NCI-H146 treated with DMSO at 0.1 percent for 48 hours (cell line): ENCODE measurements around the gene GRIN2D.
"Not testable (repeated sequence)": the region's sequence is repeated elsewhere in the genome, so short reads cannot be mapped to it uniquely, and the experiment has no call there.

Source experiments
- DNase-seq: peaks from one replicate; lab custom pipeline; 2025; ENCODE audit not compliant: unreplicated experiment; lab: John Stamatoyannopoulos, UW

Gene GRIN2D

DNA sequence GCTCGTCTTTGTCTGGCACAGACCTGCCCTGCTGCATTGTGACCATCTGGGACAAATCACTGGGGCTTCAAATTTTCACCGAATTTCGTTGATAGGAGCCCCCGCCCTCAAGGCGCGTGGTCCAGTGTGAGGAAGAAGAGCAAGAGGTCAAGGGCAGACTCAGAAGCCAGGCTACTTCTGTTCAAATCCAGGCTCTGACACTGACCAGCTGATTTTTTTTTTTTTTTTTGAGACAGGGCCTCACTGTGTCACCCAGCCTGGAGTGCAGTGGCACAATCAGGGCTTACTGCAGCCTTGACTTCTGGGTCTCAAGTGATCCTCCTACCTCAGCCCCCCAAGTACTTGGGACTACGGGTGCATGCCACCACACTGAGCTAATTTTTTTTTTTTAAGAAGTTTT is 22.1 kb upstream of the GRIN2D start:
- DNase-seq: no peak

DNA sequence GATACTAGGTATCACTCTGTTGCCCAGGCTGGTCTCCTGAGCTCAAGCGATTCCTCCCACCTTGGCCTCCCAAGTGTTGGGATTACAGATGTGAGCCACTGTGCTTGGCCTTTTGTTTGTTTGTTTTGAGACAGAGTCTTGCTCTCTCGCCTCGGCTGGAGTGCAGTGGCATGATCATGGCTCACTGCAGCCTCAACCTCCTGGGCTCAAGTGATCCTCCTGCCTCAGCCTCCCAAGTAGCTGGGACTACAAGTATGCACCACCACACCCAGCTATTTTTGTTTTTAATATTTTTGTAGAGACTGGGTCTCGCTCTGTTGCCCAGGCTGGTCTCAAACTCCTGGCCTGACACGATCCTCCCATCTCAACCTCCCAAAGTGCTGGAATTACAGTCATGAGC is 21.7 kb upstream of the GRIN2D start:
- DNase-seq: not testable (repeated sequence)

DNA sequence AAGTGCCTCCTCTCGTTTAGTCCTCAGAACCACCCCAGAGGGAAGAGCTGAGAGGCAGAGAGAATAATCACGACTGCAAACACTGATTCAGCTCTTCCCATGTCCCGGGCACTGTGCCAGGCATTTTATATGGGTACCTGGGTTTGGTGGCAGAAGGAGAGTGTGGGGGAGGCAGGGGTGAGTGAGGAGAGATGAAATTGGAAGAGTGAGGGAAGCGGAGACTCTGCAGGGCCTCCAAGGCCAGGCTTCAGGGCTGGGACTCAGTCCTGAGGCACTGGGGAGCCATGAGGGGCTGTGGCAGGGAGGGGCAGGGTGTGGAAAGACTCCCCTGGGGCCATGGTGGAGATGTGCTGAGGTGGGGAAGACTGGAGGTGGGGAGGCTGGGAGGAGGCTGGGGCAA is 20.6 kb upstream of the GRIN2D start:
- no peak for DNase-seq

DNA sequence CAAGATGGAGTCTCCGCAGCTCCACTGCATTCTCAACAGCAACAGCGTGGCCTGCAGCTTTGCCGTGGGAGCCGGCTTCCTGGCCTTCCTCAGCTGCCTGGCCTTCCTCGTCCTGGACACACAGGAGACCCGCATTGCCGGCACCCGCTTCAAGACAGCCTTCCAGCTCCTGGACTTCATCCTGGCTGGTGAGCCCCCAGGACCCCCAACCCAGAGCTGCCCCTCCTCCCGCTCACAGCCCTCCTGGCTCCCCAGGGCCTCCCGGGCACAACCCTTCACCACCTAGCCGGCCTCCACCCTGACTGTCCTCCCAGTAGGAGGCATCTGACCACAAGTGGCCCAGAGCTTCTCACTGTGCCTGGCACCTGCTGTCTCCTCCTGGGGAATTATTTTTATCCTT is 19.9 kb upstream of the GRIN2D start:
- no peak for DNase-seq

DNA sequence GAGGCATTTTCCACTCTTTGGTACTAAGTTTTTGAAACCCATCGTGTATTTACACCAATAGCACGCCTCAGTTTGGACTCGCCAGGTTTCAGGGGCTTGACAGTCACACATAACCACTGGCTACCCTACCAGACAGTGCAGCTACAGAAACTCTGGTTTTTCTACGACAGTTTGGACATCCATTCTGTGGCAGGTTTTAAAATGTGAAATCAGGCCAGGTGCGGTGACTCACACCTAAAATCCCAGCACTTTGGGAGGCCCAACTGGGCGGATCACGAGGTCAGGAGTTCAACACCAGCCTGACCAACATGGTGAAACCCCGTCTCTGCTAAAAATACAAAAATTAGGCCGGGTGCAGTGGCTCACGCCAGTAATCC is 15.3 kb upstream of the GRIN2D start:
- no peak for DNase-seq

DNA sequence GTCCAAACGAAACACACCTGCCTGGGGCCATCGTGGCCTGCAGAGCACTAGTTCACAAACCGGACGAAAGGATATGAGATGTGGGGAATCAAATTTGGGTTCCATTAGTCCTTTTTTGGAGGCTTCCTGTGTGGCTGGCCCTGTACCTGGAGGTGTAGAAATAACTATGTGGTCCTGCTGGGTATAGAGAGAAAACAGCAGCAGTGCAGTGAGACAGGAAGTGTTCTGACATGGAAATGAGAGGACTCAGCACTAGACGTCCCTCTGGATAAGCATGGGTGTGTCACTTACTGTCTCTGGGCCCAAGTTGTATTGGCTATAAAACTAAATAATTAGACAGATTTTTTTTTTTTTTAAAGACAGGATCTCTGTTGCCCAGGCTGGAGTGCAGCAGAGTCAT is 14.4 kb upstream of the GRIN2D start:
- DNase-seq: no peak

DNA sequence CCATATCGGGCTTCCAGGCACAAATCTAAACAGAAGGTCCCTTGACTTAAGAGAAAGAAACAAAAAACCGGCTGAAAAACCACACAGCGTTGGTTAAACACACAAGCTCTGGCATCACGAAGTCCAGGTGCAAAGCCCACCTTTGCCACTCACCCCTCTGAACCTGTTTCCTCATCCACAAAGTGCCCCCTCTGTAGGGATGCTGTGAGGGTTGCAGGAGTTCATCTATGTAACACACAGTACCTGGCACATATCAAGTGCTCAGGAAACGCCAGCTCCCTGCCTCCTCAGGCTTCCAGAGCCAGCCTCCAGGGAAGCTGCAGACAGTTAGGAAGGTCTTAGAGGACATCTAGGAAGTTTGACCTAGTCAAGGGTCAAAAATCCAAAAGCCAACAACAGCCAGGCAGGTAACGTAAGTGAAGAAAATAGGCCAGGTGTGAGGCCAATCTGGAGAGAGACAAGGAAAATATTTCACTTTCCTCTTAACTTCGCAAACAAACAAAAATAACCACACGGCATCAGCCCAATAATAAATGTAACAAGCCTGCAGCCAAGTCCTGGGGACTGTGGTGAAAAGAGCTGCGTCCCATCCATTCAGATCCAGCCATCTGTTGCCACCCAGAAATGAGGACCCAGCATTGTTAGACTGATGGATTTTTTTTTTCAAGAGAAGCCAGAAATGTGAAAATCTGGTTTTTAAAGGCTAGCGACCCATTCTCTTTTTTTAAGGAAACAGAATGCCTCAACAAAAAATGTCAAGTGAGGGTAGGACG is 12.1 kb upstream of the GRIN2D start:
- DNase-seq: no peak

DNA sequence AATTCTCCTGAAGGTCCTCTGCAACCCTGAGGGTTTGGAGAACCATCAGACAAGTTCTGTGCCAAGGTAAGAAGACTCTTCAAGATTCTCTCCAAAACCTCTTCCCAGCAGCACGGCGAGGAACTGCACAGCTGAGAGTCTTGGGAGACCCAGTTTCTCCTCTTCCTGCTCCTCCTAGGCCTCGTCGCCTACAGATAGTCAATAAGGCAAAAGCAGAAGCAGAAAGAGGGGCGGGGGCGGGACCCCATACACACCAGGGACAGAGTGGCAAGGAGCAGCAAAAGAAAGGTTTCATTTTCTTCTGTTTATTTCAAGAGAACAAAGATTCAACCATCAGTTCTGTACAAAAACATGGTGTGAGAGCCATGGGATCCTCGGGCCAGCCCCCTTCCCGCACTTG is 11.2 kb upstream of the GRIN2D start:
- no peak for DNase-seq

DNA sequence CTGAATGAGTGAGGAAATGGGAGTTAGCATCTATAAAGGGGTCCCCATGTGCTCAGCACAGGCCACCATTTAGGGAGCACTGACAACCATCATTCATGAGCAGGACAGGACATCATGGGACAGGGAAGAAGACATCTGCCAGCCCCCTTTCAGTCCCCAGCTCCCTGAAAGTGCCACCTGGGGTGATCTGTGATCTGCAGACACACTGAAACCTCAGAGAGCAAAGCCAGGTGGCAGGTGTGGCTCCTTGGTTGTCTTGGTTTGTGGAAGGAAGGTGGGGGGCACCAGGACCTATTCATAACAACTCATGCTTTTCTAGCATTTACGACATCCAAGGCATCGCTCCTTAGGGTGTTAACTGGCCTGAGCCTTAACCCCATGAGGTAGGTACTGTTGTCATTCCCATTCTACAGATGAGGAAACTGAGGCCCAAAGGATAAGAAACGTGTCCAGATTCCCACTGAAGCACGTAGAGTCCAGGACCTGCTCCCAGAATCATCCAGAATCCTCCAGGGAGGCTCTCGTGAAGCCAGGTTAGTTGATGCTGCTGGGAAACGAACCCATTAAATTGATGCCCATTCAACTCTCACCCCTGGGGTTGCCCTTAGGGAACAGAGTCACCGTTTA is 7.9 kb upstream of the GRIN2D start:
- no peak for DNase-seq

DNA sequence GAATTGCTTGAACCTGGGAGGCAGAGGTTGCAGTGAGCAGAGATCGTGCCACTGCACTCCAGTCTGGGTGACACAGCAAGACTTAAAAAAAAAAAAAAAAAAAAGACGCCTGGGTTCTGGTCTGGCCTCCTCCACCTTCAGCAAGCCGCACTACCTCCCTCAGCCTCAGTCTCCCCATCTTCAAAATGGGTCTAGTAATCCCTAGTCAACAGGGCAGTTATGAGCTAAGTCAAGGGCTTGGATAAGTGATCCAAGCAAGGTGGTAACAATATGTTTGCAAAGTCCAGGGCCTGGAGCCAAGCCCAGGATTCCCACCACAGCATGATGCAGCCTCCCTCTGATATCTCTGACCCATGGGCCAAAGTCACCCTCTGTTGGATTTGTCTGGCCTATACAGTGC is 6.5 kb upstream of the GRIN2D start:
- DNase-seq: no peak

DNA sequence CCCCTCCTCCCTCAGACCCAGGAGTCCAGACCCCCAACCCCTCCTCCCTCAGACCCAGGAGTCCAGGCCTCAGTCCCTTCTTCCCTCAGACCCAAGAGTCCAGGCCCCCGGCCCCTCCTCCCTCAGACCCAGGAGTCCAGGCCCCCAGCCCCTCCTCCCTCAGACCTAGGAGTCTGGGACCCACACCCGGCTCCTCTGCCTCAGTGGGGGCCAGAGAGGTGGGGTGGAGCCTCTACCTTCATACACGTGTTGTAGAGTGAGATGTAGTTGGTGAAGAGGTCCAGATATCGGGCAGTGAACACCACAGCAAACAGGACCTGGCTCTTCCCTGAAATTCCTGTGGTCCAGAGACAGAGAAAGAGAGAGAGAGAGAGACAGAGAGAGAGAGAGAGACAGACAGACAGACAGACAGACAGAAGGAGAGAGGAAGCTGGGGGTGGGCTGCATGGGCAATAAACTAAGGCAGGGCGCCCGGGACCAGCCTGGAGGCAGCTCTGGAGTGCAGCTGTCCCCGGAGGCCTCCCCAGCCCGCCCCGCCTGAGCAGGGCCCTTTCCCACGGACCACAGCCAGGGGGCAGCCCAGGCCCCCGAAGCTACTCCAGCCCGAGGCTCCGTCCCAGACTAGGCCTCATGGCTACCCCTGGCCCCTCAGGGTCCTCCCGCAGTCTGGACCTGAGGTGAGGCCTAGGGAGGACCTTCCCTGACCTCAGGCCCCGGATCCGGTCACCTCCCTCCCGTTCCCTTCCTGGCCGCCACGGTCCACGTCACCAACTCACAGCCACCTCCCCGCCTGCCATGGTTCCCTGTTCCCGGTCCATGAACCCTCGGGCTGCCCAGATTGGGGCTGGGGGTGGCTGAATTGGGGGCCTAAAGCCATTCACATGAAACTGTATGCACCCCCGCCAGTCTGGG is 3.0 kb upstream of the GRIN2D start:
- DNase-seq: peak; percentile 37

DNA sequence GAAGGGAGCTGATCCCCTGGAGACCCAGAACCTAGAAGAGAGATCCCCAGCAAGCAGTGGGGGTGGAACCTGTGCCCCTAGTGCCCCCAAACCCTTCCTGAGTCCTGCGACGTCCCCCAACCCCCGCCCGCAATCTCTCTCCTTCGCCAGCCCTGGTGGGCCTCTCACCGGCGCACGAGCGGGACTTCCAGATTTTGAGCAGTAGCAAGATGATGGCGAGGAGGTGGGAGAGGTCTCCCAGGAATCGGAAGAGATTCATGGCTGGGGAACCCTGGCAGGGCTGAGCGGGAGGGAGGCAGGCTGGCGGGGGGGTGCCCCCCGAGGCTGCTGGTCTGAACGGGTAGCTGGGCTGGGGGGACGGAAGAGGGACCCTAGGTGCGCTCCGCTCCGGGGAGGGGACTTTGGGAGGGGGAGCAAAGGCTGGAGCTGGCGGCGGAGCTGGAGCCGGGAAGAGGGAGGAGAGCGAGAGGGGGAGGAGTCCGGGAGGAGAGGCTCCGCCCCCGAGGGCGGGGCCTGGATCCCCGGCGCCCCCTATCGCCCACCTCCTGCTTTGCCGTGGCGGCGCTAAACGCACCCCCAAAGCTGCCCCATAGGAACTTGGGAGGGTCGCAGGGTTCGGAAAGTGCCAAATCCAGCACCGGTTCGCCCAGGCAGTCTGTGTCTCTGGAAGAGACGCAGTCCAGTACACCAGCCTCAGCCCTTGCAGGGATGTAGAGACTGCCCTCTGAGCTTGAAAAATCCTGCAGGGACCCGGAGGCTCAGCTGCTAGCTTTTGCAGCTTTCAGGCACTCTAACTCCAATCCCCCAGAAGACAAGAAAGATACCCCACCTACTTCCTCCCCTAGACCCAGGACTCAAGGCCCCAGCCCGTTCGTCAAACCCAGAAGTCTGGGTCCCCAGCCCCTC is 2.1 kb upstream of the GRIN2D start, which contains the start of gene KDELR1:
Gene KDELR1, minus strand, starts transcription at position 452 of the 906 bp plus-strand sequence. Its CDS starts 193 bp downstream, at position 259.
- peak; percentile 37 for DNase-seq

DNA sequence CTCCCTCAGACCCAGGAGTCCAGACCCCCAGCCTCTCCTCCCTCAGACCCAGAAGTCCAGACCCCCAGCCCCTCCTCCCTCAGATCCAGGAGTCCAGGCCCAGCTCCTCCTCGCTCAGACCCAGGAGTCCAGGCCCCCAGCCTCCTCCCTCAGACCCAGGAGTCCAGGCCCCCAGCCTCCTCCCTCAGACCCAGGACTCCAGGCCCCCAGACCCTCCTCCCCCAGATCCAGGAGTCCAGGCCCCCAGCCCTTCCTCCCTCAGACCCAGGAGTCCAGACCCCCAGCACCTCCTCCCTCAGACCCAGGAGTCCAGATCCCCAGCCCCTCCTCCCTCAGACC is 1.5 kb upstream of the GRIN2D start:
- DNase-seq: not testable (repeated sequence)

DNA sequence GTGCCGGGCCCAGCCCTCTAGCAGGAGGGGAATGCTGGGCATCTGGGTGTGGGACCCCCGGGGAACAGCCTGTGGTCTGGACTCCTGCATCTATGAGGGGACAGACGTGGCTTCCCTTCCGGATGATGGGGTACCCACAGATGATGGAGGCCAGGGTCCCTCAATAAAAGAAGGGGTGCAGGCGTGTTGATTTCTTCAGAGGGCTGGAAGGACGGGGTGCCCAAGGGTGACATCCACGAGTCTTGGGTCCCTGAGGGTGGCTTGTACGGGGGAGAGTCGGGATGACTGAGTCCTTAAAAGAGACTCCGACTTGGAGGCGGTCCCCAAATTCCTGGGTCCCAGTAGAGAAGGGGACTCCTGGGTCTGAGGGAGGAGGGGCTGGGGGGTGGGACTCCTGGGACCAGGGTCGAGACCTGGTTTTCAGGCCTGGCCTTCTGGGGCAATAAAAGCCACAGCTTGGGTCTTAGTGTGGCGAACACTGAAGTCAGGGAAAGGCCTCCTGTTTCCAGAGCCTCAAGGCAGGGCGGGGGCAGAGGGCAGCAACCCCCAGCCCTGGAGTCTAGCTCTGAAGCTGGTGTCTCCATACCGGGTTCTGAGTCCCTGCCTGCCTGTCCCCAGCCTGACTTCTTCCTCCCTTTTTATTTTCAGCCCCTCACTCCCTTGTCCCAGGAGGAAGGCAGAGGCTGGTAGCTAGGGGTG is 459 bp upstream of the GRIN2D start:
- no peak for DNase-seq

DNA sequence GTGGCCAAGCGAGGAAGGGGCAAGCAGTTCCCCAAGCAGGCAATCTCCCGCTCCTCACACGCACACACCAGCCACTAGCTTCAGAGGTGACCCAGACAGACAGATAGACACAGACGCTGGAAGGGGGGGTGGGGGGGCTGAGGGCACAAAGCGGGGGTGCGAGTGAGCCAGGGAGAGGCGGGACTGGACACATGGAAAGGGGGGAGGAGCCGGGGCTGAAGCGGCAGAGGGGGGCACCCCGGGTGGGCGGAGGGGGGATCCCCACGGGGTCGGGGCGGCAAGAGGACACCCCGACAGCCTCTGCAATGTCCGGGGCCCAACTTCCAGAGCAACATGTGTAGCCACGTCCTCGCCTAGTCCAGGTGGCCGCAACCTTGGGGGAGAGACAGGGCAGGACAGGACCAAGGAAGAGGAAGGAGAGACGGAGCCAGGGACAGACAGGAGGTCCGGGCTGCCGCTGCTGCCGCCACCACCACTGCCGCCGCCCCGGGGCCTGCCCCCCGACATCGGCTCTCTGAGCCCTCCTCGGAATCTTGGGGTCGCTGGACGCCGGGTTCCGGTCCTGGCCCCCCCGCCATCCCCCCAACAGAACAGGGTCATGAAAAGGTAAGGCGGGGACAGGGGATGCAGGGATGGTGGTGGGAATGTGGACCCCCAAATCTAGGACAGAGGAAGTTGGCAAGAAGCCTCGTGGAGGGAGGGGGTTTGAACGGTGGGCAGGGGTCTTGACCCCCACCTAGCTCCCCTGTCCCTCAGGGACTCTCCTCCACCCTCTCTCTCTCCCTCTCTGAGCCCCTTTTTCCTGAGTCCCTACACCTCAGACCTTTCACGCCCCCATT is 1.1 kb downstream of the GRIN2D start:
- DNase-seq: no peak

DNA sequence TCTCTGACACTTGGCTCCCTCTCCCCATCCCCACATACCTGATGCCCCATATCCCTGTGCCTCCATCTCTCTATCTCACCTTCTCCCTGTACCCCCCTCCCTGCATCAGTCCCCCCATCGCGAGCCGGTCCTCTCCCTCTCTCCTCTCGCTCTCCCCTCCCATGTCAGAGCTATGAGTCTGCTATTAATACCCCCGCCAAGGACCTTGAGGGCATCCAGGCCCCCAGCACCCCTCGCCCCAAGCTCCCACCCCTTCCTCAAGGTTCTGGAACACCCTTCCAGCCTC is 1.6 kb downstream of the GRIN2D start:
- no peak for DNase-seq

DNA sequence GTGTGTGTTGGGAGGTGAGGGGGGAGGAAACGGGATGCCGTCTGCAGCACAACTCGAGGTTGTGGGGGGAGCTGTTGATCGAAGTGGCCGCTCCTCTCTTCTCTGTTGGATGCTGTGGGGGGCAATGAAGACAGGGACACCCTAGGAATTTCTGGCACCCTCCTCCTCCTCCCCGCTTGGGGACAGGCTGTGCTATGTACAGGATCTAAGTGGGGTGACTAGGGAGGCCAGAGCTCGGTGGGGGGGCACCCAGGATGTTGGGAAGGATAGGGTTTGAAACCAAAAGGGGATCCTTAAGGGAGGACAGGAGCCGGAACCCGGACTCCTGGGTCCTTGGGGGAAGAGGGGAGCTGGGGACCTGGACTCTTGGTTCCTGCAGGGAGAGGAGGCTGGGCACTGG is 2.0 kb downstream of the GRIN2D start:
- DNase-seq: no peak

DNA sequence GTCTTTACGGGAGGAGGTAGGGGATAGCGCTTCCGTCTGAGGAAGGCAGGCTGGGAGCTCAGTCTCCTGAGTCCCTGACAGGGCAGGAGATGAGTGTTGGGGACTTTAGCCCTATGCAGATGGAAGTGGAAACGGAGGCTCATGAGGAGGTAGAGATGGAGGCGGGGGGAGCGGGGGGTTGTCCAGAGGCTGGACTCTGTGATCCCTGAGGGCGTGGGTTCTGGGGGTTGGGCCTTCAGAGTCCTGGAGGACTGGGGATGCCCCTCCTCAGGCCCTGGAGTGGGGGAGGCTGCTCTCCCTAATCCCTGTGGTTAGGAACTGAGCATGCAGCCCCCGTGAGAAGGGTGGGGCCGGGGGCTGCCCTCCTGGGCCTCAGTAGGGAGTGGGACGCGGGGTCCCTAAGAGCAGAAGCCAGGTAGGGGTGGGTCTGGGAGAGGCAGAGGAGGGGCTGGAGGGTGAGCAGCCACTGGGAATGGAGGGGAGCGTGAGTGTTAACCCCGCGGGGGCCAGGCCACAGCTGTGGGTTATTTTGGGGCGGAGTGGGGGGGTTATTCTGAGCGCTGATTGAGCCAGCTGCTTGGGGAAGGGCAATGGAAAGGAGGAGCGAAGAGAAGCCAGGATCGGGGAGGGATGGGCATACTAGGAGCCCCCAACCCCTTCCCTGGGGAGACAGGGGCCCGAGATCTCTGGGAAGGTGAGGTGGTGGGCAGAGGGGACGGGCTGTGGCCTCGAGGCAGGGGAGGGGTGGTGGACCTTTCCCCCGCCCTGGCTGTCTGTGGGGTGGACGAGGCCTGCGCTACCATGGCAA is 2.8 kb downstream of the GRIN2D start:
- no peak for DNase-seq

DNA sequence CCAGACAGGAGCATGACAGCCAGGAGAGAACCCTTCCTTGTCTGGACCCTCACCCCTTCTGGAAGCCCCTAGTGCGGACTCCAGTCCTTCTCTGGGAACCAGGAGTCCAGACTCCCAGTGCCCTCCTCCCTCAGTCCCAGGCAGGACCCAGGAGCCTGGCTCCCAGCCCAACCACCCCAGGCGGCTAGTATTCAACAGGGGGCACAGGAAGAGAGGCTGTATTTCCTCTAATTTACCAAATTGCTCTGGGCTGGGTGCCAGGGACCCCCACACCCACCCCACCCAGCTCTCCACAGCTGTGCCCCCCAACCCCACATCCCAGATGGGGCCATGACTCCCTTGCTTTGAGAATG is 3.3 kb downstream of the GRIN2D start:
- peak; percentile 25 for DNase-seq
